OCI-LY7 (cell line): ENCODE measurements around the gene CADM2. TPM values are rescaled to one million over a fixed set of nuclear protein-coding genes. Genes with fewer than 3 reads are reported as not detected.
"Not testable (repeated sequence)": the region's sequence is repeated elsewhere in the genome, so short reads cannot be mapped to it uniquely, and the experiment has no call there.

Source experiments
- BruUV-seq: library from RNA; stranded (reverse); fragments of 400-500 nt; replicated peaks from 2 replicates; lab custom pipeline; 2021; lab: Mats Ljungman, UMichigan
- CTCF ChIA-PET: fragments of 300-600 bp; sonication (Branson Sonifier 250); formaldehyde crosslinking; loops from one replicate; lab custom pipeline; 2022; ENCODE audit warnings: antibody characterized with exemption; ENCODE audit not compliant: unreplicated experiment; lab: Charles Lee
- POLR2A ChIA-PET: fragments of 300-600 bp; sonication (Branson Sonifier 250); formaldehyde crosslinking; loops from one replicate; lab custom pipeline; 2022; ENCODE audit warnings: antibody characterized with exemption; lab: Charles Lee
- DNase-seq: peaks from one replicate; pipeline ENCODE4 v3.0.0-alpha.2; 2015; ENCODE audit warnings: low spot score
- H2AFZ ChIP-seq: fragments of 200-600 bp; sonication (generic), shearing (Covaris generic); 2 replicates; pipeline ENCODE4 v1.6.1; 2014; ENCODE audit warnings: mild to moderate bottlenecking, antibody characterized with exemption, low read length, moderate library complexity
- H3K27ac ChIP-seq: fragments of 200-600 bp; sonication (generic); 2 replicates; pipeline ENCODE4 v1.5.1; 2014; ENCODE audit warnings: mixed run types, low read depth, mild to moderate bottlenecking, moderate library complexity, low read length, inconsistent platforms; ENCODE audit not compliant: poor library complexity, severe bottlenecking
- H3K36me3 ChIP-seq: fragments of 200-600 bp; sonication (generic); 2 replicates; pipeline ENCODE4 v1.6.1; 2014; ENCODE audit warnings: mild to moderate bottlenecking, antibody characterized with exemption, low read length, moderate library complexity, mixed read lengths; ENCODE audit not compliant: insufficient read depth
- H3K4me1 ChIP-seq: fragments of 200-600 bp; sonication (generic); 2 replicates; pipeline ENCODE4 v1.5.1; 2014; ENCODE audit warnings: mild to moderate bottlenecking, low read length; ENCODE audit not compliant: insufficient read depth, poor library complexity, severe bottlenecking
- H3K4me2 ChIP-seq: fragments of 200-600 bp; sonication (generic); 2 replicates; pipeline ENCODE4 v1.6.1; 2014; ENCODE audit warnings: mild to moderate bottlenecking, low read length
- H3K4me3 ChIP-seq: fragments of 200-600 bp; sonication (generic); 2 replicates; pipeline ENCODE4 v1.5.1; 2014; ENCODE audit warnings: mild to moderate bottlenecking, low read depth, low read length; ENCODE audit not compliant: poor library complexity, severe bottlenecking
- H3K79me2 ChIP-seq: fragments of 200-600 bp; sonication (generic); 2 replicates; pipeline ENCODE4 v1.6.1; 2016; ENCODE audit warnings: low read depth, mild to moderate bottlenecking, low read length, moderate library complexity, mixed read lengths; ENCODE audit not compliant: insufficient read depth
- H3K9me2 ChIP-seq: fragments of 200-600 bp; sonication (generic); 2 replicates; pipeline ENCODE4 v1.6.1; 2016; ENCODE audit warnings: mild to moderate bottlenecking, low read length, mixed read lengths; ENCODE audit not compliant: insufficient read depth
- H3K9me3 ChIP-seq: fragments of 200-600 bp; sonication (generic); 2 replicates; pipeline ENCODE4 v1.6.1; 2014; ENCODE audit warnings: mild to moderate bottlenecking, mixed run types, low read length, mixed read lengths
- H4K20me1 ChIP-seq: fragments of 200-600 bp; sonication (generic); 2 replicates; pipeline ENCODE4 v1.6.1; 2014; ENCODE audit warnings: mild to moderate bottlenecking, antibody characterized with exemption, low read length, moderate library complexity, mixed read lengths; ENCODE audit not compliant: insufficient read depth
- CTCF ChIP-seq: fragments of 200-600 bp; sonication (generic); conservative IDR thresholded peaks from 2 replicates; pipeline ENCODE4 v1.5.1; 2014; ENCODE audit warnings: mild to moderate bottlenecking, antibody characterized with exemption, low read length, moderate library complexity, mixed read lengths
- EZH2phosphoT487 ChIP-seq: fragments of 200-600 bp; sonication (generic); IDR thresholded peaks from 2 replicates; pipeline ENCODE4 v1.6.1; 2018; ENCODE audit warnings: low read depth, borderline replicate concordance, mild to moderate bottlenecking, mixed run types, antibody characterized with exemption, low read length, moderate library complexity, mixed read lengths
- intact Hi-C: fragments of 100-400 bp; cut with micrococcal nuclease; formaldehyde crosslinking; loops from one replicate; pipeline ENCODE4 v1.10.0; 2022; ENCODE audit not compliant: unreplicated experiment
- total RNA-seq, 2 experiments: library from RNA; depleted of rRNA in 1 of 2; stranded (reverse); fragments of >200 nt in 1 of 2; shearing (Covaris generic) in 1 of 2; gene quantifications; 2 replicates each; pipeline ENCODE4 v1.2.3, GENCODE V29; 2014 to 2022

The CADM2 gene
- total RNA-seq, 2 experiments from 2014 or later = not detected

- ChIA-PET CTCF (no interaction called here), POLR2A (no interaction called here)
- no peak for DNase-seq
- no peak overlapping the region for H3K27ac ChIP-seq
- no peaks in the 10 kb centered on the region for H3K4me1 ChIP-seq
- no peaks in the 10 kb centered on the region for H3K9me2 ChIP-seq
- no peak overlapping the region for H3K4me2 ChIP-seq
- intact Hi-C loops = no loop called here
- H3K79me2 ChIP-seq = no peaks in the 10 kb centered on the region
- TF ChIP-seq CTCF = no peak
- TF ChIP-seq EZH2phosphoT487 = no peak
- H2AFZ ChIP-seq = no peak overlapping the region
- H4K20me1 ChIP-seq = no peaks in the 10 kb centered on the region
- H3K36me3 ChIP-seq = no peaks in the 10 kb centered on the region
- H3K4me3 ChIP-seq = no peak overlapping the region
- no peaks in the 10 kb centered on the region for H3K9me3 ChIP-seq
- no TSS peak for BruUV-seq
Observed at GRCh38 chr3:85502148-85502875, 543.5 kb downstream of the CADM2 start.

GRCh38 chr3:85504129-85504784, 545.5 kb downstream of the CADM2 start:
- H3K9me2 ChIP-seq, H3K36me3 ChIP-seq, H3K9me3 ChIP-seq, POLR2A ChIA-PET, H4K20me1 ChIP-seq, H3K79me2 ChIP-seq, H3K4me2 ChIP-seq, BruUV-seq, H3K4me1 ChIP-seq, intact Hi-C loops, H2AFZ ChIP-seq, CTCF ChIA-PET, H3K27ac ChIP-seq, H3K4me3 ChIP-seq, DNase-seq: not testable (repeated sequence)

- H3K4me2 ChIP-seq, H3K9me3 ChIP-seq, H3K9me2 ChIP-seq, H4K20me1 ChIP-seq, intact Hi-C loops, H3K79me2 ChIP-seq, H3K27ac ChIP-seq, H3K36me3 ChIP-seq, DNase-seq, H3K4me3 ChIP-seq, H3K4me1 ChIP-seq, CTCF ChIA-PET, H2AFZ ChIP-seq, BruUV-seq: not testable (repeated sequence)
- POLR2A ChIA-PET = interaction anchor here (1.2 kb wide), 1 partner anchor 21 kb away, joined by 3 read pairs; no protein-coding TSS in a partner anchor
Observed at GRCh38 chr3:85504785-85505511, 546.2 kb downstream of the CADM2 start.

GRCh38 chr3:85507052-85507451, 548.3 kb downstream of the CADM2 start:
- POLR2A ChIA-PET, H3K9me2 ChIP-seq, H3K4me2 ChIP-seq, H3K79me2 ChIP-seq, H3K4me1 ChIP-seq, H2AFZ ChIP-seq, intact Hi-C loops, H3K9me3 ChIP-seq, H3K27ac ChIP-seq, H3K36me3 ChIP-seq, H3K4me3 ChIP-seq, H4K20me1 ChIP-seq, BruUV-seq, CTCF ChIA-PET, DNase-seq: not testable (repeated sequence)
